HepG2 (cell line): ENCODE measurements around the gene C18orf63. TPM values are rescaled to one million over a fixed set of nuclear protein-coding genes. Genes with fewer than 3 reads are reported as not detected.

Experiments
- DRAP1 ChIP-seq: IDR thresholded peaks from 2 replicates; pipeline ENCODE4 v1.6.1; 2016; ENCODE audit warnings: missing genetic modification reagents, missing compliant biosample characterization
- ERF ChIP-seq: IDR thresholded peaks from 2 replicates; pipeline ENCODE4 v1.6.1; 2018; ENCODE audit warnings: missing biosample characterization, missing genetic modification reagents
- ETV6 ChIP-seq: sonication (generic); formaldehyde crosslinking; conservative IDR thresholded peaks from 2 replicates; pipeline ENCODE4 v1.4.0; 2020; ENCODE audit warnings: missing genetic modification reagents
- HOXA7 ChIP-seq: sonication (generic); formaldehyde crosslinking; IDR thresholded peaks from 2 replicates; pipeline ENCODE4 v1.8.1; 2022; ENCODE audit warnings: mild to moderate bottlenecking, missing genetic modification reagents, moderate library complexity
- NCOR1 ChIP-seq: fragments of 200-600 bp; sonication (generic); IDR thresholded peaks from 2 replicates; pipeline ENCODE4 v1.7.0; 2017; ENCODE audit warnings: antibody characterized with exemption, low read length, borderline replicate concordance
- NR0B2 ChIP-seq: sonication (generic); formaldehyde crosslinking; IDR thresholded peaks from 2 replicates; pipeline ENCODE4 v1.4.0; 2020; ENCODE audit warnings: mild to moderate bottlenecking, missing genetic modification reagents
- PAXIP1 ChIP-seq: sonication (generic); formaldehyde crosslinking; conservative IDR thresholded peaks from 2 replicates; pipeline ENCODE4 v1.4.0; 2020; ENCODE audit warnings: mild to moderate bottlenecking, missing genetic modification reagents, moderate library complexity
- PLRG1 ChIP-seq: fragments of 450-650 bp; conservative IDR thresholded peaks from 2 replicates; pipeline ENCODE4 v1.6.1; 2016
- POLR2AphosphoS5 ChIP-seq: IDR thresholded peaks from 2 replicates; pipeline ENCODE4 v1.6.1; 2012; ENCODE audit warnings: low read depth, low read length
- SAFB2 ChIP-seq: sonication (generic); formaldehyde crosslinking; IDR thresholded peaks from 2 replicates; pipeline ENCODE4 v1.5.1; 2020; ENCODE audit warnings: missing genetic modification reagents, low read depth, mild to moderate bottlenecking, borderline replicate concordance
- THRA ChIP-seq: sonication (generic); formaldehyde crosslinking; IDR thresholded peaks from 2 replicates; pipeline ENCODE4 v1.4.0; 2020; ENCODE audit warnings: missing genetic modification reagents, borderline replicate concordance
- TMF1 ChIP-seq: sonication (generic); formaldehyde crosslinking; IDR thresholded peaks from 2 replicates; pipeline ENCODE4 v1.8.1; 2022; ENCODE audit warnings: low read depth, missing genetic modification reagents
- ZBTB1 ChIP-seq: sonication (generic); formaldehyde crosslinking; IDR thresholded peaks from 2 replicates; pipeline ENCODE4 v1.4.0; 2020; ENCODE audit warnings: missing genetic modification reagents, borderline replicate concordance
- ZBTB37 ChIP-seq: sonication (generic); formaldehyde crosslinking; IDR thresholded peaks from 2 replicates; pipeline ENCODE4 v1.4.0; 2020; ENCODE audit warnings: mild to moderate bottlenecking, missing genetic modification reagents
- ZNF230 ChIP-seq: sonication (generic); formaldehyde crosslinking; IDR thresholded peaks from 2 replicates; pipeline ENCODE4 v1.4.0; 2020; ENCODE audit warnings: mild to moderate bottlenecking, missing genetic modification reagents
- ZNF33A ChIP-seq: sonication (generic); formaldehyde crosslinking; IDR thresholded peaks from 2 replicates; pipeline ENCODE4 v1.5.1; 2020; ENCODE audit warnings: missing genetic modification reagents, mild to moderate bottlenecking, moderate library complexity, borderline replicate concordance
- ZNF687 ChIP-seq: sonication (generic); formaldehyde crosslinking; IDR thresholded peaks from 2 replicates; pipeline ENCODE4 v1.5.1; 2020; ENCODE audit warnings: mild to moderate bottlenecking, missing genetic modification reagents, moderate library complexity
- polyA plus RNA-seq, 8 experiments: library from polyadenylated mRNA; depleted of rRNA in 3 of 8; stranded (reverse) in 7 of 8; unstranded in 1 of 8; fragments of >200 nt; fragmentation: Illumina TruSeq in 4 of 8; extraction: Trizol in 4 of 8; gene quantifications; 2 replicates each; pipeline versions ENCODE4 v1.2.1 to v1.2.3, GENCODE V29; 2011 to 2016; ENCODE audit warnings: low read depth in 4 of 8, missing spikeins in 1 of 8, mixed read lengths in 1 of 8; ENCODE audit not compliant: insufficient read depth in 1 of 8
- total RNA-seq, 5 experiments: library from RNA; depleted of rRNA; stranded (reverse); fragments of >200 nt; fragmentation: Illumina TruSeq; extraction: Trizol; gene quantifications; 2 replicates each; pipeline ENCODE4 v1.2.3, GENCODE V29; 2016; ENCODE audit warnings: low read depth in 1 of 5

Gene C18orf63
- total and polyA plus RNA-seq, 2 of the 13 experiments (the other 11 are each of a cell fraction or from before 2014, with no cell fraction given) = 0.01 TPM; not detected in 1

GRCh38 chr18:74316257-74317170 is 875 bp downstream of the C18orf63 start (continued):
- TF ChIP-seq HOXA7 (no peak), ETV6 (no peak), POLR2AphosphoS5 (no peak), ZNF230 (no peak), ZBTB37 (peak; percentile 100), DRAP1 (CRISPR knock-in tag) (no peak), ERF (CRISPR knock-in tag) (peak; percentile 55; the same call in 1 of the 2 replicates), TMF1 (CRISPR knock-in tag) (no peak), ZBTB1 (CRISPR knock-in tag) (no peak), PLRG1 (no peak), SAFB2 (CRISPR knock-in tag) (no peak), PAXIP1 (CRISPR knock-in tag) (peak; percentile 72), NR0B2 (CRISPR knock-in tag) (no peak), ZNF687 (CRISPR knock-in tag) (no peak), NCOR1 (no peak), ZNF33A (no peak), THRA (no peak)
